Skeletal muscle cell (primary cell): ENCODE measurements around the gene IKZF3.

Experiments
- DNase-seq: peaks from one replicate; pipeline ENCODE4 v3.0.0-alpha.2; 2010; ENCODE audit warnings: low read depth
- H3K4me3 ChIP-seq: 2 replicates; pipeline ENCODE4 v1.5.1; 2011; ENCODE audit warnings: low read depth, mild to moderate bottlenecking, control low read depth, low read length, moderate library complexity

Gene IKZF3

GRCh38 chr17:39747745-39748144 is 116.4 kb downstream of the IKZF3 start:
- DNase-seq = no peak
- no peak overlapping the region for H3K4me3 ChIP-seq

GRCh38 chr17:39746145-39746461 is 118.0 kb downstream of the IKZF3 start:
- no peak for DNase-seq
- H3K4me3 ChIP-seq = no peak overlapping the region

GRCh38 chr17:39745335-39746144 is 118.6 kb downstream of the IKZF3 start:
- H3K4me3 ChIP-seq = no peak overlapping the region
- DNase-seq = no peak

GRCh38 chr17:39744836-39745215 is 119.3 kb downstream of the IKZF3 start:
- no peak overlapping the region for H3K4me3 ChIP-seq
- no peak for DNase-seq

GRCh38 chr17:39744075-39744835 is 119.9 kb downstream of the IKZF3 start:
- H3K4me3 ChIP-seq = no peak overlapping the region

GRCh38 chr17:39742856-39743436 is 121.2 kb downstream of the IKZF3 start:
- DNase-seq = no peak
- H3K4me3 ChIP-seq = no peak overlapping the region

More at GRCh38 chr17:39744075-39744835, 119.9 kb downstream of the IKZF3 start:
- DNase-seq = no peak

GRCh38 chr17:39742126-39742855 is 121.8 kb downstream of the IKZF3 start:
- no peak overlapping the region for H3K4me3 ChIP-seq
- no peak for DNase-seq

- no peak overlapping the region for H3K4me3 ChIP-seq
- no peak for DNase-seq
These were observed 123.6 kb downstream of the IKZF3 start for GRCh38 chr17:39740357-39741111.

GRCh38 chr17:39739885-39740356 is 124.2 kb downstream of the IKZF3 start:
- H3K4me3 ChIP-seq = no peak overlapping the region
- no peak for DNase-seq

GRCh38 chr17:39738983-39739884 is 124.9 kb downstream of the IKZF3 start:
- no peak for DNase-seq
- no peak overlapping the region for H3K4me3 ChIP-seq

GRCh38 chr17:39738568-39738901 is 125.6 kb downstream of the IKZF3 start:
- H3K4me3 ChIP-seq = no peak overlapping the region
- no peak for DNase-seq

GRCh38 chr17:39737760-39738567 is 126.1 kb downstream of the IKZF3 start, which contains the start of gene GRB7:
Gene GRB7 (plus strand): TSS chr17:39737938. CDS start chr17:39742302, 4,364 bp downstream.
- DNase-seq = no peak
- no peak within 1 kb of the TSS for H3K4me3 ChIP-seq

GRCh38 chr17:39737206-39737759 is 126.8 kb downstream of the IKZF3 start:
- H3K4me3 ChIP-seq = no peak overlapping the region
- DNase-seq = no peak

- H3K4me3 ChIP-seq = no peak overlapping the region
- no peak for DNase-seq
These were observed 127.6 kb downstream of the IKZF3 start for GRCh38 chr17:39736319-39737165.

GRCh38 chr17:39735882-39736281 is 128.2 kb downstream of the IKZF3 start:
- DNase-seq = no peak
- H3K4me3 ChIP-seq = no peak overlapping the region

- H3K4me3 ChIP-seq = no peak overlapping the region
- no peak for DNase-seq
These were observed 131.5 kb downstream of the IKZF3 start for GRCh38 chr17:39732586-39732985.
